Activated T-cell treated with anti-CD3 and anti-CD28 coated beads, Interleukin-2, amount 50 U/mL, for 48 hours (primary cell): ENCODE measurements around the gene PML.
"Not testable (repeated sequence)": the region's sequence is repeated elsewhere in the genome, so short reads cannot be mapped to it uniquely, and the experiment has no call there.

Source experiments
- DNase-seq, 2 experiments: peaks; one replicate each; pipeline ENCODE4 v3.0.0-alpha.2; 2020

PML gene

DNA sequence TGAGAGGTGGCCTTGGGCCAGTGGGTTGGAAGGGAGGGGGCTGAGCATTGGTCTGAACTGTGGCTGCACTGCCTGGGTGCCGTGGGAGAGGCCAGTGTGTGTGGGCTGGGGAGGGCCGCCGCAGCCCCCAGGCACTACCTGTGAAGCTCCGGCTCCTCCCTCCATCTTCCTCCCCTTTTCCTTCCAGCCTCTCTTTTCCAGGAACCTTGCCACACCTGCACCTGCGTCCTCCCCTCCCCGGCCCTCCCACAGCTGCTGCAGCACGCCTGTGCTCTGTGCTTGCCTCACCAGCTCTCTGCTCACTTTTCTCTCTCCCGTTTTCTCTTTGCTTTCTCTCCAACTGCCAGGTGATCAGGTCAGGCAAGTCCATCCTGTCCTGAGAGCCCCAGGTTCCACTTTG is 70.3 kb downstream of the PML start:
- peak in 1 of 2 experiments; percentile 14 for DNase-seq

DNA sequence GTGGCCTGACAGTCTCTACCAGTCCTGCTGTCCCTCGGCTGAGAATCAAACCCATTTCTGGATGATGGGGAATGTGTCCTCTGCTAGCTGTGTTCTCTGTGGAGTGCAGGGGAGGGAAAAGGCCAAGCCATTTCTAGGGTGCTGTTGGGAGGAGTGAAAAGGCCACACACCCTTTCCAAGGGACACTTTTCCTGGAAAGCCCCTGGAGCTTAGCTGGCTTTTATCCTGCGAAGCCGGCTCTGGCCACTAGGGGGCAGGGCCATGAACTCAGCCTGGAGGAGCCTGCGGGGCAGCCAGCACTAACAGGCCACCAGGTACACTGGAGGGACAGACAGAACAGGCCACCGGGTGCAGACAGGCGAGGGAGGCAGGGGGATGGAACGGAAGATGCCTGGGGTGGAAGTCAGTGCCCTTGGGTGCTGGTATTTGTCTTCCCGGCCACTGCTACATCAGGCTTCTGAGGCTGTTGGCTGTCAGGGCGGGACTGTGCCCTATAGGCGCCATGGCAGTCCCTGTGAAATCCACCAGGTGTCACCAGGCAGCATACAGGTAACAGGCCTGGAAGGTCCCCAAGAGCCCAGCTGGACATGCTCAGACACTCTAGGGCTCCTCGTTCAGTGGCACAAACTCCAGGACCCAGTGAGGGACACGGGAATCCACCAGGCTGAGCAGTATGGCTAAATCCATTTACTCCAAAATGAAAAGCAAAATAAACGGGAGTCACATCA is 71.3 kb downstream of the PML start:
- DNase-seq, result peak; percentile 74 to 77

DNA sequence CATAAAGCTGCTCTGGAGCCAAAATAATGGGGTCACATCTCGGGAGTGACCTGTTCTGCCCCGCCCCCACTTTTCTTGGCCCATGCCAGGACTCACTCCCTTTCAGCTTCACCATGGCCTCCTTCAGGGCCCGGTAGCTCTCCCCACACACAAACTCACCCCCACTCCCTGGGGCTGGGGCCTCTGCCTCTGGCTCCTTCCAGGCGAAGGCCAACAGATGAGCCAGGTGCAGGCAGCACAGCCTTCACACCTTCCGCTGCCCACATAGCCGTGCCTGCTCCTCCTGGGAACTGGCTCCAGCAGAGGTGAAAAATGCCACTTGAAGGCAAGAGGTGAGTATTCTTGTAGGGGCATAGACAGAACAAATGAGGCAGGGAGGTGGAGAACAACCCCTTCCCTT is 77.1 kb downstream of the PML start:
- DNase-seq, result not testable (repeated sequence)

DNA sequence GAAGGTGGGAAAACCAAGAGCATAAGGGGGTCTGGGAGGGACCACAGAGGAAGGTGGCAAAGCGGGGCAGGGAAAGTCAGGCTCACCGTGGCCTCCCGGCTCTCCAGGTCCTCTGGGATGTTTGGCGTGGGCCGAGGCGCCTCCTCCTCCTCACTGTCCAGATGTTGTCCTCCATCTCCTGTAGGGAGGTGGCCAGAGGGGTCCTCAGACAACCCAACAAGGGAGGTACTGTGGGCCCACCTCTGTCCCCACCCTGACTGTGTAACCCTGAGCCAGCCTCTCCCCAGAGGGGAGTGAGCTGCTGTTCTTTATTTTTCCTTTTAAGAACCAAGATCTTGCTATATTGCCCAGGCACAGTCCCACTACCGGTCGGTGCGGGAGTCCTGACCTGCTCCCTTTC is 77.6 kb downstream of the PML start:
- DNase-seq, result not testable (repeated sequence)

GRCh38 chr15:74072614-74073337 is 78.3 kb downstream of the PML start:
- DNase-seq, result peak; percentile 45 to 56

GRCh38 chr15:74075781-74076180 is 81.3 kb downstream of the PML start:
- DNase-seq, result not testable (repeated sequence)

- DNase-seq, result not testable (repeated sequence)
These were observed 87.9 kb downstream of the PML start, which contains the start of gene GOLGA6A for GRCh38 chr15:74082450-74082849. GOLGA6A (minus strand) TSS chr15:74082550; CDS start chr15:74082509, 41 bp downstream.

GRCh38 chr15:74094567-74094966 is 100.1 kb downstream of the PML start:
- not testable (repeated sequence) for DNase-seq

DNA sequence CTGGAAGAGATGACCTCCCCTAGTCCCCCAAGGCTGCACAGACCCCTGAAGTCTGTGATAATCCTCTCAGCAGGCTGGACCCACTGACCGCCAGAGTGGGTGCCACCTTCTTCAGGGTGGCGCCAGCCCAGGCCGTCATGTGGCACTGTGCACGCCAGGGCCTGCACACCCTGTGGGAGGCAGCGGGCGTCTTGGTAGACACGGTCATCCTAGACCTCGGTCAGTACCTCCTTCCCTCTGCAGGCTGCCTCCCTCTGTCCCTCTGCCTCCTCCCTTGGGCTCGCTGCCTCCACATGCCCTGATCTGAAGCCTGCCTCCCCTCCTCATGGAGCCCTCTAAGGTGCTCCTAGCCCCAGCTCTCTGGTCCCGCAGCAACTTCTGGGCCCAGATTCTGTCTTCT is 101.1 kb downstream of the PML start:
- DNase-seq, result not testable (repeated sequence)

DNA sequence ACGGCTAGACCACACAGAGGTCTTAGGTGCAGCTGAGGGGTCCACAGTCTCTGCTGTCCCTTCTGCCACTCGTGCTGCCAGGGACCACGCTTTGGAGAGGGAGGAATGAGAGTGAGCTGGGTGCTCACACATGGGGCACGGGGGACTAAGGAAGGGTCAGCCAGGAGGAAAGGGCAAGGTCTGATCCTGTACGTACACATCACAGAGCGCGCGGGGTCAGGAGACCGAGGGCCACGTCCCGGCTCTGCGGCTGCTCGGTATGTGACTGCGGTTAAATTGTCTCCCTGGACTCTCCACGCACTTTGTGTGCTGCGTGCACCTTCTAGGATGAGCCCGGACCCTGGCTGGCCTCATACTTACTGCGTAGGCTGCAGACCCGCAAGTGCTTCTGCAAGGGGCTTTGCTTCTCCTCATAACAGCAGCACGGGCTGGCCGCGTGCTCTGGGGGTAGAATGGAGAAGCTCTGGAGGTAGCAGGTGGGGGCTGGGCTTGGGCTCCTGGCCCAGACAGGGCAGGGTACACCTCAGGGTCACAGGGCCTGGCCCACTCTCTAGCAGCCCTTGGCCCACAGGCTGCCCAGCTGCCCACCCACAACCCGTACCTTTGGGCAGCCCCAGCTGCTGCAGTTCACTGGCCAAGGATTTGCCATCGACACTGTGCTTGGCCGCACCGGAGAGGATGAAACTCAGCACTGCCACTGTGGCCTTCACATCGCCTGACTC is 102.4 kb downstream of the PML start:
- not testable (repeated sequence) for DNase-seq
